Stomach (tissue), 9 donors: ENCODE results near the gene WWC2. TPM values are rescaled to one million over a fixed set of nuclear protein-coding genes. Genes with fewer than 3 reads are reported as not detected.

Experiments
- DNase-seq, 2 donors: peaks; one replicate each; pipeline versions ENCODE4 v3.0.0 to v3.0.0-alpha.2; 2013 to 2019
- H3K27ac ChIP-seq, 5 donors: fragments of 200-600 bp in 4 of 5; sonication (generic) in 4 of 5; one replicate each; pipeline ENCODE4 v1.5.1; 2013 to 2019; ENCODE audit warnings: mild to moderate bottlenecking in 1 of 5, moderate library complexity in 1 of 5
- H3K27me3 ChIP-seq, 3 donors: fragments of 200-600 bp; sonication (generic); one replicate each; pipeline ENCODE4 v1.5.1; 2017 to 2019; ENCODE audit warnings: mixed run types in 1 of 3
- H3K36me3 ChIP-seq, 4 donors: fragments of 200-600 bp; sonication (generic); 1 replicate in 3 of 4; 2 replicates in 1 of 4; pipeline ENCODE4 v1.5.1; 2016 to 2019
- H3K4me1 ChIP-seq, 4 donors: fragments of 200-600 bp; sonication (generic); one replicate each; pipeline ENCODE4 v1.5.1; 2016 to 2019
- H3K4me3 ChIP-seq, 4 donors: fragments of 200-600 bp; sonication (generic) in 3 of 4; one replicate each; pipeline ENCODE4 v1.5.1; 2016 to 2019; ENCODE audit warnings: mild to moderate bottlenecking in 1 of 4
- H3K9me3 ChIP-seq, 4 donors: fragments of 200-600 bp; sonication (generic); one replicate each; pipeline ENCODE4 v1.5.1; 2016 to 2019
- CTCF ChIP-seq, 7 experiments: fragments of 450-650 bp in 4 of 7; fragments of 200-600 bp in 3 of 7; sonication (generic) in 3 of 7; IDR thresholded peaks; one replicate each; pipeline ENCODE4 v1.5.1; 2016 to 2019; ENCODE audit warnings: antibody characterized with exemption in 7 of 7, control low read depth in 2 of 7, mild to moderate bottlenecking in 1 of 7
- EP300 ChIP-seq: sonication (generic); formaldehyde crosslinking; IDR thresholded peaks from one replicate; pipeline ENCODE4 v1.6.1; 2017; ENCODE audit warnings: antibody characterized with exemption
- POLR2A ChIP-seq, 4 donors: fragments of 450-650 bp; IDR thresholded peaks; one replicate each; pipeline ENCODE4 v1.6.1; 2016; ENCODE audit warnings: antibody characterized with exemption in 4 of 4, control low read depth in 2 of 4, mild to moderate bottlenecking in 1 of 4, moderate library complexity in 1 of 4
- POLR2AphosphoS5 ChIP-seq, 3 donors: sonication (generic); formaldehyde crosslinking; IDR thresholded peaks; one replicate each; pipeline ENCODE4 v1.6.1; 2016; ENCODE audit warnings: antibody characterized with exemption in 3 of 3
- WGBS, 5 donors: extraction: QIAGEN DNeasy Blood & Tissue Kit in 3 of 5; methylation state at CpG; one replicate each; pipeline versions ENCODE4 v1.1.5 to v1.1.7; 2013 to 2018; 5-methylcytosine and 5-hydroxymethylcytosine counted together
- intact Hi-C: fragments of 100-400 bp; cut with DNase I; formaldehyde crosslinking; loops from one replicate; pipeline ENCODE4 v1.15.1; 2023; ENCODE audit warnings: low total_unique reads
- polyA plus RNA-seq, 3 donors: library from polyadenylated mRNA; stranded (reverse); fragments of 200-250 nt; gene quantifications; one replicate each; pipeline ENCODE4 v1.2.3, GENCODE V29; 2013
- total RNA-seq, 5 donors: library from RNA; depleted of rRNA; stranded (reverse); fragments of >200 nt; gene quantifications; one replicate each; pipeline versions ENCODE4 v1.1.0 to v1.2.3, GENCODE V29; 2014 to 2016
- donor health status: healthy with polysubstance abuse.
- donor health status: Bipolar disorder and iron deficiency.
- donor health status: healthy.

The WWC2 gene
- total and polyA plus RNA-seq, 8 donors: 2.6 to 59.1 (median 31.1) TPM

- Histone ChIP-seq H3K27me3 (no peaks in the 10 kb centered on the region), H3K4me3 (no peak overlapping the region), H3K9me3 (no peaks in the 10 kb centered on the region), H3K27ac (no peak overlapping the region), H3K36me3 (peaks cover 0 to 45% (median 20%) of the 10 kb centered on the region in 4 donors), H3K4me1 (no peaks in the 10 kb centered on the region)
- intact Hi-C loops: no loop called here
- no peak for DNase-seq
- WGBS, 5 donors: 80 to 88% (median 85%) methylated on average over 5 of the region's 5 CpGs
- no peak for TF ChIP-seq CTCF (IDR thresholded peaks at IDR 0.05)
- no peak for TF ChIP-seq POLR2A (IDR thresholded peaks at IDR 0.05)
- no peak for TF ChIP-seq EP300
- no peak for TF ChIP-seq POLR2AphosphoS5 (IDR thresholded peaks at IDR 0.05)
These were observed 201.6 kb downstream of the WWC2 start for GRCh38 chr4:183300655-183301054.

GRCh38 chr4:183303301-183303700, 204.2 kb downstream of the WWC2 start:
- H3K36me3 ChIP-seq: peaks cover 0 to 25% (median 9%) of the 10 kb centered on the region in 4 donors
- no peak overlapping the region for H3K27ac ChIP-seq
- intact Hi-C loops: no loop called here
- no peaks in the 10 kb centered on the region for H3K9me3 ChIP-seq
- H3K4me3 ChIP-seq: no peak overlapping the region
- WGBS, 5 donors: 83 to 97% (median 93%) methylated on average over 4 of the region's 4 CpGs
- DNase-seq: no peak
- H3K4me1 ChIP-seq: no peaks in the 10 kb centered on the region
- no peaks in the 10 kb centered on the region for H3K27me3 ChIP-seq
- TF ChIP-seq POLR2AphosphoS5 (IDR thresholded peaks at IDR 0.05) (no peak), POLR2A (IDR thresholded peaks at IDR 0.05) (no peak), EP300 (no peak)

GRCh38 chr4:183304067-183304466, 205.0 kb downstream of the WWC2 start:
- TF ChIP-seq CTCF (IDR thresholded peaks at IDR 0.05) (no peak), POLR2A (IDR thresholded peaks at IDR 0.05) (no peak), POLR2AphosphoS5 (IDR thresholded peaks at IDR 0.05) (no peak), EP300 (no peak)
- 95 to 99% (median 97%) methylated on average over 4 of the region's 4 CpGs for WGBS, 5 donors
- no peak for DNase-seq
- Histone ChIP-seq H3K36me3 (peaks cover 0 to 22% (median 6%) of the 10 kb centered on the region in 4 donors), H3K27ac (no peak overlapping the region), H3K9me3 (no peaks in the 10 kb centered on the region), H3K4me3 (no peak overlapping the region), H3K27me3 (no peaks in the 10 kb centered on the region), H3K4me1 (no peaks in the 10 kb centered on the region)
- intact Hi-C loops: no loop called here

GRCh38 chr4:183304538-183304937, 205.5 kb downstream of the WWC2 start:
- H3K27me3 ChIP-seq: no peaks in the 10 kb centered on the region
- 86 to 98% (median 92%) methylated on average over 2 of the region's 2 CpGs for WGBS, 5 donors
- peaks cover 0 to 17% (median 4%) of the 10 kb centered on the region in 4 donors for H3K36me3 ChIP-seq
- H3K27ac ChIP-seq: no peak overlapping the region
- TF ChIP-seq POLR2A (IDR thresholded peaks at IDR 0.05) (no peak), EP300 (no peak), POLR2AphosphoS5 (IDR thresholded peaks at IDR 0.05) (no peak), CTCF (IDR thresholded peaks at IDR 0.05) (no peak)
- no peaks in the 10 kb centered on the region for H3K9me3 ChIP-seq
- DNase-seq: no peak
- H3K4me1 ChIP-seq: no peaks in the 10 kb centered on the region
- H3K4me3 ChIP-seq: no peak overlapping the region
- intact Hi-C loops: no loop called here

GRCh38 chr4:183306811-183307210, 207.8 kb downstream of the WWC2 start:
- H3K4me1 ChIP-seq: no peaks in the 10 kb centered on the region
- H3K27ac ChIP-seq: no peak overlapping the region
- intact Hi-C loops: no loop called here
- WGBS, 5 donors: 72 to 85% (median 79%) methylated on average over 3 of the region's 3 CpGs
- TF ChIP-seq POLR2A (IDR thresholded peaks at IDR 0.05): no peak
- no peak for TF ChIP-seq POLR2AphosphoS5 (IDR thresholded peaks at IDR 0.05)
- peaks cover 0 to 9% (median 3%) of the 10 kb centered on the region in 4 donors for H3K36me3 ChIP-seq
- H3K9me3 ChIP-seq: no peaks in the 10 kb centered on the region
- no peaks in the 10 kb centered on the region for H3K27me3 ChIP-seq
- no peak overlapping the region for H3K4me3 ChIP-seq
- DNase-seq: no peak
